PFSK-1 (cell line): ENCODE measurements around the gene RTEL1.

Experiments
- FOXP2 ChIP-seq: optimal IDR thresholded peaks from 2 replicates; pipeline ENCODE3; 2011; ENCODE audit warnings: borderline replicate concordance, control low read depth, inconsistent platforms; ENCODE audit not compliant: insufficient read depth; ENCODE audit errors: extremely low read length, extremely low read depth
- POLR2AphosphoS5 ChIP-seq: IDR thresholded peaks from 2 replicates; pipeline ENCODE4 v1.6.1; 2012; ENCODE audit warnings: low read depth, mild to moderate bottlenecking, control low read depth, low read length, moderate library complexity
- REST ChIP-seq, 2 experiments: IDR thresholded peaks; 2 replicates each; pipeline versions ENCODE4 v1.6.1 to v1.8.0; 2011 to 2012; ENCODE audit warnings: low read depth in 2 of 2, low read length in 2 of 2, control low read depth in 1 of 2, inconsistent platforms in 1 of 2, mild to moderate bottlenecking in 1 of 2, moderate library complexity in 1 of 2; ENCODE audit not compliant: insufficient read depth in 1 of 2
- SIN3A ChIP-seq: IDR thresholded peaks from 2 replicates; pipeline ENCODE4 v1.6.1; 2012; ENCODE audit warnings: mild to moderate bottlenecking, low read length, moderate library complexity, borderline replicate concordance; ENCODE audit not compliant: insufficient read depth
- TAF1 ChIP-seq: IDR thresholded peaks from 2 replicates; pipeline ENCODE4 v1.6.1; 2012; ENCODE audit warnings: low read length, control low read depth, borderline replicate concordance; ENCODE audit not compliant: insufficient read depth

DNA sequence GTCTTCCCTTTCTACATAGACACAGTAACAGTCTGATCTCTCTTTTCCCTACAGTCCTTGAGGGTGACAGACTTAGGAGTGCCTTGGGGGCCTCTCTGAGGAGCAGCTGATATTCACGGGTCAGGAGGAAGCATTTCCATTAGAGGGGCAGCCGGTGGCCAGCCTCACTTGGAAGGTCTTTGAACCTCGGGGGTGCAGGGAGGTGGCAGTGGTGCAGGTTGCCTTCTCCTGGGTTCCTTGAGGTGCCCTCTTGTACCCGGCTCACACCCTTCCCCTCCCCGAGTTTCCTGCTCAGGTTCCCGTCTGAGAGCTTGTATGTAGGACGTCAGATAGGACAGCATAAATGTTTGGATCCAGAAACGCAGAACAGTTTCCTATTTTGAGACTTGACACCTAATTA, 2.5 kb downstream of the RTEL1 start:
- TF ChIP-seq TAF1 (no peak), POLR2AphosphoS5 (no peak), REST (IDR thresholded peaks at IDR 0.05; ENCODE audit: insufficient read depth in 1 of 2, low read depth in 2 of 2, low read length in 2 of 2) (no peak), SIN3A (no peak), FOXP2 (no peak)
